ENCODE measurements around the gene WNT6.

DNA sequence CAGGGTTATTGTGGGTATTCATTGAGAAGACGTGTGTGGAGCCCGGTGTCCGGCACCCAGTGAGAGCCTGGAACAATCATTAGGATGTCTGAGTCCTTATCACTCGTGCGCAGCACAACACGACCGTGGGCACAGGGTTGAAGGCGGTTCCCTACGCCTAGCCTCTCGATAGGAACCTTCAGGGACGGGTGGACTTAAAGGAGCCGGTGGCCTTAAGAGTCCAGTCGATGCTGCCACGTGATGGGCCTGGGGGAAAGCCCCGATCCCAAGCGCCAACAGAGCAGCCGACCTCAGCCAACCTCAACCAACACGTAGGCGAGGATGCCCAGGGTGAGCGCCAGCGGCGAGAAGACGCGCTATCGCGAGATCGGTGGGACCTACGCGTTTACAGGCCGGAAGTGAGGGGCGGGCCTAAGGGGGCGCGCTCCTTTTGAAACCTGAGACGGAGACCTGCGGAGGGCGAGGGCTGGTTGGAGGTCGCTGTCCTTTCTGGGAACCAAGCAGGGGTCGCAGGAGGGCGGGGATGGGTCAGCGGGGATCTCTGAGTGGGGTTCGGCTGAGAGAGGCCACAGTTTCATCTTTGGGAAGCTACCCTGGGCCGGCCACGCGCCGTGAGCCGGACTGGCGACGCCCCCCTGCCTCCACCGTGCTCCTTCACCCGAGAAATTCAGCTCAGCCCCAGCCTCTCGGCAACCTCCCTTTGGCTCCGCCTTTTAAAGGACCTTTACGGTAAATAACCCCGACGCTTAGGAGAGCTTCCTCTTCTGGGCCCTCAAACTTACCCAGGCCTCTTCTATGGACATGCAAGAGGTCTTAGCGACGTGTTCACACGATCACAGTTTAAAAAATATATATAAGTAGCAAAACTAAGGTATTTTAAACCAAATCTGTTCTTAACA, 49.4 kb downstream of the WNT6 start:
- TF ChIP-seq EZH2phosphoT487 (IDR thresholded peaks at IDR 0.05; ENCODE audit: insufficient read depth, low read depth) (no peak), EZH2 (IDR thresholded peaks at IDR 0.05; ENCODE audit: insufficient read depth, poor library complexity, severe bottlenecking) (no peak)
